SK-N-SH treated with all-trans-retinoic acid at 6 μM for 48 hours (cell line): ENCODE results near the gene ST6GALNAC2.

Source experiments
- ATAC-seq: fragments of 200-7000 bp; cut with Tn5 transposase; 3 replicates; pipeline ENCODE4 v1.9.1; 2020; ENCODE audit warnings: mild to moderate bottlenecking, moderate library complexity
- ARNTL ChIP-seq: fragments of 450-650 bp; formaldehyde crosslinking; IDR thresholded peaks from 2 replicates; pipeline ENCODE4 v1.5.0; 2020; ENCODE audit warnings: low read depth, mild to moderate bottlenecking, moderate library complexity, borderline replicate concordance
- CREB5 ChIP-seq: fragments of 250-450 bp; sonication (Bioruptor Pico); IDR thresholded peaks from 2 replicates; pipeline ENCODE4 v1.5.1; 2020; ENCODE audit warnings: low read depth, mild to moderate bottlenecking, moderate library complexity
- CSDC2 ChIP-seq: fragments of 250-450 bp; sonication (Bioruptor Pico); IDR thresholded peaks from 2 replicates; pipeline ENCODE4 v1.5.0; 2020; ENCODE audit warnings: mild to moderate bottlenecking, moderate library complexity
- ESRRG ChIP-seq: fragments of 250-450 bp; sonication (Bioruptor Pico); IDR thresholded peaks from 2 replicates; pipeline ENCODE4 v1.6.1; 2021; ENCODE audit warnings: mild to moderate bottlenecking
- GLIS3 ChIP-seq: fragments of 250-450 bp; sonication (Bioruptor Pico); IDR thresholded peaks from 2 replicates; pipeline ENCODE4 v1.5.0; 2020; ENCODE audit warnings: mild to moderate bottlenecking, moderate library complexity
- ISL1 ChIP-seq: fragments of 250-450 bp; sonication (Bioruptor Pico); IDR thresholded peaks from 2 replicates; pipeline ENCODE4 v2.1.2; 2022; ENCODE audit warnings: mild to moderate bottlenecking, moderate library complexity
- POU6F1 ChIP-seq: fragments of 250-450 bp; sonication (Bioruptor Pico); IDR thresholded peaks from 2 replicates; pipeline ENCODE4 v1.8.0; 2021; ENCODE audit warnings: low read depth, mild to moderate bottlenecking, moderate library complexity, borderline replicate concordance
- PPARA ChIP-seq: fragments of 250-450 bp; sonication (Bioruptor Pico); IDR thresholded peaks from 2 replicates; pipeline ENCODE4 v1.5.0; 2020; ENCODE audit warnings: mild to moderate bottlenecking, borderline replicate concordance
- RARB ChIP-seq: fragments of 250-450 bp; sonication (Bioruptor Pico); IDR thresholded peaks from 2 replicates; pipeline ENCODE4 v1.8.0; 2021; ENCODE audit warnings: mild to moderate bottlenecking, moderate library complexity
- SNAI2 ChIP-seq: fragments of 250-450 bp; sonication (Bioruptor Pico); IDR thresholded peaks from 2 replicates; pipeline ENCODE4 v1.5.0; 2020; ENCODE audit warnings: mild to moderate bottlenecking, moderate library complexity
- TCF4 ChIP-seq: fragments of 250-450 bp; sonication (Bioruptor Pico); IDR thresholded peaks from 2 replicates; pipeline ENCODE4 v1.8.0; 2021; ENCODE audit warnings: mild to moderate bottlenecking, moderate library complexity, borderline replicate concordance
- TOX ChIP-seq: fragments of 250-450 bp; sonication (Bioruptor Pico); IDR thresholded peaks from 2 replicates; pipeline ENCODE4 v1.8.0; 2021; ENCODE audit warnings: mild to moderate bottlenecking, moderate library complexity, borderline replicate concordance
- TSHZ2 ChIP-seq: fragments of 250-450 bp; sonication (Bioruptor Pico); IDR thresholded peaks from 2 replicates; pipeline ENCODE4 v1.5.0; 2020; ENCODE audit warnings: mild to moderate bottlenecking, moderate library complexity
- ZNF8 ChIP-seq: fragments of 450-650 bp; formaldehyde crosslinking; IDR thresholded peaks from 2 replicates; pipeline ENCODE4 v1.5.0; 2020; ENCODE audit warnings: mild to moderate bottlenecking, moderate library complexity
- TF ChIP-seq, protein P1 (sequence below): fragments of 250-450 bp; sonication (Bioruptor Pico); IDR thresholded peaks from 2 replicates; pipeline ENCODE4 v1.5.1; 2021; ENCODE audit warnings: mild to moderate bottlenecking, moderate library complexity

Gene ST6GALNAC2

DNA sequence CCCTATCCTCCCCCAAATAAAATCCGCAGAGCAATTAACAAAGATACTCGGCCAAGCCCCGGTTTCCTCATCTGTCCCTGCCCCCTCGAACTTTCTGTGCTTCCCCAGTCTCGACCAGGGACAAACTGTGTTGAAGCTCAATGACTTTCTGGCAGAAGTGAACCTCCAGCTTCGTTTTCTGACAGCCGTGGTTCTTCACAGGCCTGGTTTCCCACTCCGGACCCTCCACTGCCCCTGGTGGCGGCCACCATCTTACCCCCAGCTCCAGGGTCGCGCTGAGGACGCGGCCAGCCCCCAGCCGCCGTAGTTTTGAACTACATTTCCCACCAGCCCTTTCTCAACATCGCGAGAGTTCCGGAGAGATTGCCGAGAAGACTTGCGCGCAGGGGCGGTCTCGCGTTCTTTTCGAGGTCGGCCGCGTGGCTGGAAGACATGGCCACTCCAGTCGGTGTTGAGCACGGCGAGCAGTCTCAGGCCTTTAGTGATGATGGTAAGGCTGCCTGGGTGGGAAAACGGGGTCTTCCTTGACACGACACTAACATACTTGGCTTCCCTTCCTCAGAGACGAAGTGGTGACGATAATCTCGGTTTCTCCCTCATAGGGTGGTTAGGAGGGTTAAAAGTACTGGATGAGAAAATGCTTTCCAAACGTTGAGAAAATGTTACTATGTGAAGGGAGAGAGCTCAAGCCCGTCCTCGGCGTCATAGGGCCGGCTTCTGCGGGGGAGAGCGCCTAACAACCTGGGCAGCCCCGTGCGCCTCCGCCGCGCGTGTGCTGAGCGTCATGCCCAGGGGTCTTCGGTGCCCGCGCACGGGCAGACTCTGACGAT is 28.1 kb downstream of the ST6GALNAC2 start:
- peak; percentile 88 for ATAC-seq
- TF ChIP-seq TCF4 (no peak), CREB5 (CRISPR knock-in tag) (no peak), ESRRG (CRISPR knock-in tag) (0 out of 2 replicates have a peak, but pooled peaks have one; percentile 57), RARB (no peak), ZNF8 (no peak), ISL1 (CRISPR knock-in tag) (no peak), TSHZ2 (CRISPR knock-in tag) (0 out of 2 replicates have a peak, but pooled peaks have one; percentile 16), POU6F1 (no peak; the same call in 1 of the 2 replicates), GLIS3 (CRISPR knock-in tag) (no peak), PPARA (no peak), SNAI2 (CRISPR knock-in tag) (no peak)
- TF ChIP-seq, protein P1, sequence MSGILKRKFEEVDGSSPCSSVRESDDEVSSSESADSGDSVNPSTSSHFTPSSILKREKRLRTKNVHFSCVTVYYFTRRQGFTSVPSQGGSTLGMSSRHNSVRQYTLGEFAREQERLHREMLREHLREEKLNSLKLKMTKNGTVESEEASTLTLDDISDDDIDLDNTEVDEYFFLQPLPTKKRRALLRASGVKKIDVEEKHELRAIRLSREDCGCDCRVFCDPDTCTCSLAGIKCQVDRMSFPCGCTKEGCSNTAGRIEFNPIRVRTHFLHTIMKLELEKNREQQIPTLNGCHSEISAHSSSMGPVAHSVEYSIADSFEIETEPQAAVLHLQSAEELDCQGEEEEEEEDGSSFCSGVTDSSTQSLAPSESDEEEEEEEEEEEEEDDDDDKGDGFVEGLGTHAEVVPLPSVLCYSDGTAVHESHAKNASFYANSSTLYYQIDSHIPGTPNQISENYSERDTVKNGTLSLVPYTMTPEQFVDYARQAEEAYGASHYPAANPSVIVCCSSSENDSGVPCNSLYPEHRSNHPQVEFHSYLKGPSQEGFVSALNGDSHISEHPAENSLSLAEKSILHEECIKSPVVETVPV (CRISPR knock-in tag), result peak; percentile 12; the same call in 1 of the 2 replicates

- ATAC-seq, result peak; percentile 23
- TF ChIP-seq TOX (CRISPR knock-in tag) (no peak), PPARA (no peak), CREB5 (CRISPR knock-in tag) (no peak), ARNTL (CRISPR knock-in tag) (no peak), TSHZ2 (CRISPR knock-in tag) (no peak), RARB (no peak)
- TF ChIP-seq, all 23 proteins: peak for 0
These were observed 28.8 kb downstream of the ST6GALNAC2 start for GRCh38 chr17:76556765-76557367.

DNA sequence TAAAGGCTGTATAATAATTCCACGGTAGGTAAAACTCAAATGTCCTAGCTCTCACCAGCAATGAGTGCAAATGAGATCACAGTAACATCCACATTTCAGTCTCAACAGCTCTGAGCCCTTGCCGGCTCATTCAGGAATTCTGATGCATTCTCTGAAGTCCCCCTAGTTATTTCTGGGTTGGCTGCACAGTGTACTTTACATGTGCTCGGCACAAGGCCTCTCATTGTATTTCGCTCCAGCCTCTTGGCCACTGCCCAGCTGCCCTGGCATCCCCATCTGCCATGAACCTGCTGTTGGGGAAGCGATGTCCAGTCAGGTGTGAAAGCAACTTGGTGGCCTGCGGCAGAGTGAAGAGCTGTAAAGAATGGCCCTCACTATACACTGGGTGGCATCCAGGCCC is 31.5 kb downstream of the ST6GALNAC2 start:
- no peak for ATAC-seq
- TF ChIP-seq TOX (CRISPR knock-in tag), result no peak
- no peak for TF ChIP-seq CSDC2 (CRISPR knock-in tag)
- no peak for TF ChIP-seq PPARA
